Esophagus muscularis mucosa (tissue), 4 donors: ENCODE data around the gene ZBTB32. TPM values are rescaled to one million over a fixed set of nuclear protein-coding genes. Genes with fewer than 3 reads are reported as not detected.

Source experiments
- DNase-seq: peaks from one replicate; pipeline ENCODE4 v3.0.0-alpha.2; 2017; ENCODE audit errors: extremely low spot score
- H3K27ac ChIP-seq, 4 donors: fragments of 200-600 bp; sonication (generic); replicated peaks in 1 of 4; 1 replicate in 3 of 4; 2 replicates in 1 of 4; pipeline ENCODE4 v1.5.1; 2016 to 2019; ENCODE audit warnings: mild to moderate bottlenecking in 1 of 4
- H3K27me3 ChIP-seq, 4 donors: fragments of 200-600 bp; sonication (generic); one replicate each; pipeline versions ENCODE4 v1.5.1 to v1.6.0; 2016 to 2019
- H3K36me3 ChIP-seq, 4 donors: fragments of 200-600 bp; sonication (generic); one replicate each; pipeline ENCODE4 v1.5.1; 2016 to 2019
- H3K4me1 ChIP-seq, 4 donors: fragments of 200-600 bp; sonication (generic); one replicate each; pipeline ENCODE4 v1.5.1; 2016 to 2019
- H3K4me3 ChIP-seq, 4 donors: fragments of 200-600 bp; sonication (generic); 1 replicate in 2 of 4; 2 replicates in 2 of 4; pipeline ENCODE4 v1.5.1; 2016 to 2019; ENCODE audit warnings: mild to moderate bottlenecking in 4 of 4, moderate library complexity in 1 of 4
- H3K9me3 ChIP-seq, 4 donors: fragments of 200-600 bp; sonication (generic); 1 replicate in 3 of 4; 2 replicates in 1 of 4; pipeline ENCODE4 v1.5.1; 2016 to 2019
- CTCF ChIP-seq, 3 experiments: fragments of 200-600 bp in 2 of 3; fragments of 450-650 bp in 1 of 3; sonication (generic) in 2 of 3; IDR thresholded peaks; one replicate each; pipeline ENCODE4 v1.5.1; 2017 to 2019; ENCODE audit warnings: antibody characterized with exemption in 3 of 3, mild to moderate bottlenecking in 2 of 3, moderate library complexity in 1 of 3
- EP300 ChIP-seq: sonication (generic); formaldehyde crosslinking; IDR thresholded peaks from one replicate; pipeline ENCODE4 v1.6.1; 2017; ENCODE audit warnings: antibody characterized with exemption
- POLR2A ChIP-seq: fragments of 450-650 bp; IDR thresholded peaks from one replicate; pipeline ENCODE4 v1.6.1; 2017; ENCODE audit warnings: antibody characterized with exemption, moderate library complexity, mild to moderate bottlenecking, low read depth
- POLR2AphosphoS5 ChIP-seq, 2 donors: sonication (generic); formaldehyde crosslinking; IDR thresholded peaks; one replicate each; pipeline ENCODE4 v1.6.1; 2017; ENCODE audit warnings: antibody characterized with exemption in 2 of 2
- WGBS: methylation state at CpG from one replicate; pipeline ENCODE4 v1.1.5; 2018; 5-methylcytosine and 5-hydroxymethylcytosine counted together
- intact Hi-C: fragments of 100-400 bp; cut with DNase I; formaldehyde crosslinking; loops from one replicate; pipeline ENCODE4 v1.15.1; 2023
- total RNA-seq, 4 donors: library from RNA; depleted of rRNA; stranded (reverse); fragments of >200 nt; gene quantifications; one replicate each; pipeline versions ENCODE4 v1.1.0 to v1.2.1, GENCODE V29; 2016

The ZBTB32 gene
- total RNA-seq, 4 donors from 2014 or later = not detected

- H3K27ac ChIP-seq = peak overlapping the region; percentile 94 to 100 (median 99)
- H3K4me3 ChIP-seq = peak overlapping the region; percentile 64 to 99 (median 85)
- no peaks in the 10 kb centered on the region for H3K9me3 ChIP-seq
- peaks cover 0 to 29% (median 18%) of the 10 kb centered on the region in 4 donors for H3K36me3 ChIP-seq
- H3K27me3 ChIP-seq = no peaks in the 10 kb centered on the region
- peaks cover 39 to 83% (median 57%) of the 10 kb centered on the region in 4 donors for H3K4me1 ChIP-seq
- no peak for TF ChIP-seq CTCF (IDR thresholded peaks at IDR 0.05)
- TF ChIP-seq POLR2AphosphoS5 (IDR thresholded peaks at IDR 0.05) = no peak
- TF ChIP-seq EP300 = no peak
- TF ChIP-seq POLR2A = no peak
- DNase-seq = no peak
- 83% methylated on average over 19 of the region's 19 CpGs for WGBS
- intact Hi-C loops = no loop called here
These were observed 39.5 kb downstream of the ZBTB32 start for GRCh38 chr19:35743640-35744429.

GRCh38 chr19:35744430-35745327 is 40.3 kb downstream of the ZBTB32 start:
- peak overlapping the region; percentile 64 to 99 (median 85) for H3K4me3 ChIP-seq
- peak overlapping the region; percentile 94 to 100 (median 99) for H3K27ac ChIP-seq
- intact Hi-C loops = no loop called here
- H3K4me1 ChIP-seq = peaks cover 45 to 83% (median 59%) of the 10 kb centered on the region in 4 donors
- H3K27me3 ChIP-seq = no peaks in the 10 kb centered on the region
- DNase-seq = peak; percentile 99
- TF ChIP-seq CTCF (IDR thresholded peaks at IDR 0.05) = peak; percentile 50 to 70 (median 51)
- TF ChIP-seq POLR2AphosphoS5 (IDR thresholded peaks at IDR 0.05) = peak in 1 of 2 donors; percentile 28
- no peak for TF ChIP-seq POLR2A
- TF ChIP-seq EP300 = no peak
- peaks cover 0 to 24% (median 13%) of the 10 kb centered on the region in 4 donors for H3K36me3 ChIP-seq
- H3K9me3 ChIP-seq = no peaks in the 10 kb centered on the region
- WGBS = 8% methylated on average over 31 of the region's 41 CpGs

- H3K4me3 ChIP-seq = peak within 1 kb of the TSS; percentile 64 to 99 (median 85)
- intact Hi-C loops = no loop called here
- peak; percentile 99 for DNase-seq
- peaks cover 43 to 84% (median 61%) of the 10 kb centered on the region in 4 donors for H3K4me1 ChIP-seq
- H3K9me3 ChIP-seq = no peaks in the 10 kb centered on the region
- TF ChIP-seq EP300 = no peak
- peak in 1 of 3 experiments; percentile 11 for TF ChIP-seq CTCF (IDR thresholded peaks at IDR 0.05)
- peak; percentile 84 to 95 for TF ChIP-seq POLR2AphosphoS5 (IDR thresholded peaks at IDR 0.05)
- no peak for TF ChIP-seq POLR2A
- under 1% methylated on average over 26 of the region's 40 CpGs for WGBS
- H3K27ac ChIP-seq = peak within 1 kb of the TSS; percentile 94 to 100 (median 99)
- H3K36me3 ChIP-seq = peaks cover 0 to 24% (median 13%) of the 10 kb centered on the region in 4 donors
- no peaks in the 10 kb centered on the region for H3K27me3 ChIP-seq
These were observed 41.1 kb downstream of the ZBTB32 start, which contains the start of the genes PSENEN and U2AF1L4 for GRCh38 chr19:35745328-35746086. PSENEN (plus strand) TSS chr19:35745651; CDS start chr19:35745931, 280 bp downstream. U2AF1L4 (minus strand) TSS chr19:35745418; CDS start chr19:35745391, 27 bp downstream.

GRCh38 chr19:35746087-35746462 is 41.7 kb downstream of the ZBTB32 start:
- intact Hi-C loops = no loop called here
- Histone ChIP-seq H3K27me3 (no peaks in the 10 kb centered on the region), H3K4me3 (peak overlapping the region; percentile 64 to 99 (median 85)), H3K4me1 (peaks cover 39 to 82% (median 57%) of the 10 kb centered on the region in 4 donors), H3K9me3 (no peaks in the 10 kb centered on the region), H3K27ac (peak overlapping the region; percentile 94 to 100 (median 99)), H3K36me3 (peaks cover 0 to 24% (median 13%) of the 10 kb centered on the region in 4 donors)
- 17% methylated on average over 4 of the region's 4 CpGs for WGBS
- DNase-seq = no peak
- TF ChIP-seq POLR2AphosphoS5 (IDR thresholded peaks at IDR 0.05) = no peak
- TF ChIP-seq POLR2A = no peak
- TF ChIP-seq EP300 = no peak
- TF ChIP-seq CTCF (IDR thresholded peaks at IDR 0.05) = no peak
